SK-N-SH treated with all-trans-retinoic acid at 6 μM for 48 hours (cell line): ENCODE measurements around the gene THUMPD2.

Experiments used
- ISL1 ChIP-seq: fragments of 250-450 bp; sonication (Bioruptor Pico); IDR thresholded peaks from 2 replicates; pipeline ENCODE4 v2.1.2; 2022; ENCODE audit warnings: mild to moderate bottlenecking, moderate library complexity
- RARB ChIP-seq: fragments of 250-450 bp; sonication (Bioruptor Pico); IDR thresholded peaks from 2 replicates; pipeline ENCODE4 v1.8.0; 2021; ENCODE audit warnings: mild to moderate bottlenecking, moderate library complexity

GRCh38 chr2:39779927-39780326 lies 869 bp upstream of the THUMPD2 start:
- no peak for TF ChIP-seq RARB (CRISPR knock-in tag)
- no peak for TF ChIP-seq ISL1 (CRISPR knock-in tag)
